Erythroblast (primary cell): ENCODE measurements around the gene CALML5.

Source experiments
- GATA1 ChIP-seq: IDR thresholded peaks from 2 replicates; pipeline ENCODE4 v1.6.1; 2011; ENCODE audit warnings: low read depth, mild to moderate bottlenecking, control low read depth, low read length, moderate library complexity
- POLR2A ChIP-seq: IDR thresholded peaks from 2 replicates; pipeline ENCODE4 v1.6.1; 2011; ENCODE audit warnings: mild to moderate bottlenecking, low read length

DNA sequence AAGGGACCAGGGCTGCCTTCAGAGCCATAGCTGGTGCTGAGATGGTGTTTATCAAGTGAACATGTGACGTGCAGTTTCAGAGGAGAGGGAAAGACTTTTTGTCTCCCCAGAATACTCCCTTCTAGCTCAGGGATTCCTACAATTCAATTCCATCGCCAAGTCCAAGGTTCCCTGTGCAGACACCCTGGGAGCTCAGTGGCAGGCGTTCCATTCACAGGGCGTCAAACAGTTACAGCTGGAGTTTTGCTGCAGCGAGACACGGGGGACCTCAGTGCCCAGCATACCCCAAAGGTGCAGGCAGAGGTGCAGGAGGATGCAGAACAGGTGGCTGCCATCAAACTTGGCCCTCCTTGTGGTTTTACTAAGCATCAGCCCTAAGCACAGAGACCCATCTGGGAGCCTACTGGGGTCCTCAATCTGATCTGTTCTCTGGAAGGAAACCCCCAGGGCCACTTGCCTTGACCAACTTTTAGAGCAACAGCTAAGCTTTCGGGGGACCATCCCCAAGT is 846 bp upstream of the CALML5 start:
- no peak for TF ChIP-seq POLR2A
- no peak for TF ChIP-seq GATA1
